GM21737 (cell line): Measurements from ENCODE around the gene WDFY4.

Experiments used
- ATAC-seq: cut with Tn5 transposase; IDR thresholded peaks from one replicate; pipeline ENCODE4 v1.9.1; 2021; ENCODE audit warnings: mild to moderate bottlenecking, moderate library complexity; ENCODE audit not compliant: unreplicated experiment

WDFY4 gene

GRCh38 chr10:48842231-48842630 is 157.6 kb downstream of the WDFY4 start:
- ATAC-seq: no peak

- ATAC-seq: no peak
Observed at GRCh38 chr10:48843198-48843597, 158.5 kb downstream of the WDFY4 start.

- no peak for ATAC-seq
Observed at GRCh38 chr10:48844616-48845015, 159.9 kb downstream of the WDFY4 start.

GRCh38 chr10:48845512-48845911 is 160.8 kb downstream of the WDFY4 start:
- no peak for ATAC-seq

- no peak for ATAC-seq
Observed at GRCh38 chr10:48847691-48848090, 163.0 kb downstream of the WDFY4 start.

GRCh38 chr10:48856855-48857254 is 172.2 kb downstream of the WDFY4 start:
- no peak for ATAC-seq

- no peak for ATAC-seq
Observed at GRCh38 chr10:48872234-48872633, 187.6 kb downstream of the WDFY4 start.

- no peak for ATAC-seq
Observed at GRCh38 chr10:48878091-48878490, 193.4 kb downstream of the WDFY4 start.

- no peak for ATAC-seq
Observed at GRCh38 chr10:48879451-48879850, 194.8 kb downstream of the WDFY4 start.

- ATAC-seq: no peak
Observed at GRCh38 chr10:48880016-48880705, 195.5 kb downstream of the WDFY4 start.

GRCh38 chr10:48881937-48882336 is 197.3 kb downstream of the WDFY4 start:
- ATAC-seq: no peak

GRCh38 chr10:48882881-48883280 is 198.2 kb downstream of the WDFY4 start:
- no peak for ATAC-seq

GRCh38 chr10:48883701-48884100 is 199.0 kb downstream of the WDFY4 start:
- no peak for ATAC-seq

GRCh38 chr10:48884179-48885045 is 199.7 kb downstream of the WDFY4 start:
- no peak for ATAC-seq

- ATAC-seq: no peak
Observed at GRCh38 chr10:48885376-48885775, 200.7 kb downstream of the WDFY4 start.

- no peak for ATAC-seq
Observed at GRCh38 chr10:48887982-48888381, 203.3 kb downstream of the WDFY4 start.

- ATAC-seq: no peak
Observed at GRCh38 chr10:48890888-48891850, 206.5 kb downstream of the WDFY4 start.

- no peak for ATAC-seq
Observed at GRCh38 chr10:48894911-48895802, 210.5 kb downstream of the WDFY4 start.

- no peak for ATAC-seq
Observed at GRCh38 chr10:48895803-48896195, 211.1 kb downstream of the WDFY4 start.
